Esophagus muscularis mucosa (tissue), 4 donors: ENCODE results near the gene LTBP1.

ENCODE experiments used
- CTCF ChIP-seq, 3 experiments: fragments of 200-600 bp in 2 of 3; fragments of 450-650 bp in 1 of 3; sonication (generic) in 2 of 3; IDR thresholded peaks; one replicate each; pipeline ENCODE4 v1.5.1; 2017 to 2019; ENCODE audit warnings: antibody characterized with exemption in 3 of 3, mild to moderate bottlenecking in 2 of 3, moderate library complexity in 1 of 3
- EP300 ChIP-seq: sonication (generic); formaldehyde crosslinking; IDR thresholded peaks from one replicate; pipeline ENCODE4 v1.6.1; 2017; ENCODE audit warnings: antibody characterized with exemption
- POLR2A ChIP-seq: fragments of 450-650 bp; IDR thresholded peaks from one replicate; pipeline ENCODE4 v1.6.1; 2017; ENCODE audit warnings: antibody characterized with exemption, moderate library complexity, mild to moderate bottlenecking, low read depth
- POLR2AphosphoS5 ChIP-seq, 2 donors: sonication (generic); formaldehyde crosslinking; IDR thresholded peaks; one replicate each; pipeline ENCODE4 v1.6.1; 2017; ENCODE audit warnings: antibody characterized with exemption in 2 of 2

DNA sequence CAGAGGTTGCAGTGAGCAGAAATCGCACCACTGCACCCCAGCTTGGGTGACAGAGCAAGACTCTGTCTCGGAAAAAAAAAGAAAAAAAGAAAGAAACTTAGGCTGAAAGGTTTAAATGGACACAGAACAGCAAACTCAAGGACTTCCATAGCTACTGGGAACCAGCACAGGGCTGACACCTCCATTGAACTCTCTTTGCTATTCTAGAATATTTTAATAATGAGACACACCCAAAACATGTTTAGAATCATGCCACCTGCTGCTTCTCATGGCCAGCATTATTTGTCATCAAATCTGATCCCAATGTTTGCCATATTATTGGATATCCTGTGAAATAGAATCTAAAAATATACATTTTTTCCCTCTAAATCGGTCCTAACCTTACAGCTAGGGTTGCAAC is 42.7 kb upstream of the LTBP1 start:
- TF ChIP-seq POLR2A = no peak
- TF ChIP-seq CTCF (IDR thresholded peaks at IDR 0.05) = no peak
- TF ChIP-seq POLR2AphosphoS5 (IDR thresholded peaks at IDR 0.05) = no peak
- no peak for TF ChIP-seq EP300
